GM12865 (cell line): ENCODE measurements around the gene GJB5.
"Not testable (repeated sequence)": the region's sequence is repeated elsewhere in the genome, so short reads cannot be mapped to it uniquely, and the experiment has no call there.

Experiments used
- DNase-seq: peaks from one replicate; pipeline ENCODE4 v3.0.0; 2010; ENCODE audit warnings: low read depth
- H3K4me3 ChIP-seq: 2 replicates; pipeline ENCODE4 v1.5.1; 2011; ENCODE audit warnings: mild to moderate bottlenecking, low read depth, low read length, control low read depth
- TF ChIP-seq, protein P1 (sequence below): IDR thresholded peaks from 2 replicates; pipeline ENCODE4 v1.5.1; 2011; ENCODE audit warnings: low read length, control low read depth, low read depth, inconsistent platforms; ENCODE audit not compliant: insufficient read depth; ENCODE audit errors: missing control alignments

GJB5 gene

DNA sequence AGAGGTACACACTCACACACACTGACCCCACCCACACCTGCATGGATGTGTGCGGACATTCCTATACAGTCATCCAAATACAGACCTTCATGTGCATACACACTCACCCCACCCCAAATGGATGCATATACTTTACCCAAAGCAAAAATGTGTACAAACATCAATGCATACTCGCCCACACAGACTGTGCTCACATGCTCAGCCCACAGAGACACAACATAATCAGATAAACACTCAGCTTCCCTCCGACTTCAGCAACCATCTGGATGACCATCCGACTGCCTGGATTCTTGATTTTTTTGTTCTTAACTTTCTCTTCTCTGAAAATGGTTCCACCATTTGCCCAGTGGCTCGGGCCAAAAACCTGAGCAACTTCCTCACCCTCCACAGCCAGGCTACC, 24.4 kb upstream of the GJB5 start:
- TF ChIP-seq, protein P1, sequence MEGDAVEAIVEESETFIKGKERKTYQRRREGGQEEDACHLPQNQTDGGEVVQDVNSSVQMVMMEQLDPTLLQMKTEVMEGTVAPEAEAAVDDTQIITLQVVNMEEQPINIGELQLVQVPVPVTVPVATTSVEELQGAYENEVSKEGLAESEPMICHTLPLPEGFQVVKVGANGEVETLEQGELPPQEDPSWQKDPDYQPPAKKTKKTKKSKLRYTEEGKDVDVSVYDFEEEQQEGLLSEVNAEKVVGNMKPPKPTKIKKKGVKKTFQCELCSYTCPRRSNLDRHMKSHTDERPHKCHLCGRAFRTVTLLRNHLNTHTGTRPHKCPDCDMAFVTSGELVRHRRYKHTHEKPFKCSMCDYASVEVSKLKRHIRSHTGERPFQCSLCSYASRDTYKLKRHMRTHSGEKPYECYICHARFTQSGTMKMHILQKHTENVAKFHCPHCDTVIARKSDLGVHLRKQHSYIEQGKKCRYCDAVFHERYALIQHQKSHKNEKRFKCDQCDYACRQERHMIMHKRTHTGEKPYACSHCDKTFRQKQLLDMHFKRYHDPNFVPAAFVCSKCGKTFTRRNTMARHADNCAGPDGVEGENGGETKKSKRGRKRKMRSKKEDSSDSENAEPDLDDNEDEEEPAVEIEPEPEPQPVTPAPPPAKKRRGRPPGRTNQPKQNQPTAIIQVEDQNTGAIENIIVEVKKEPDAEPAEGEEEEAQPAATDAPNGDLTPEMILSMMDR: no peak
- H3K4me3 ChIP-seq: no peak overlapping the region
- DNase-seq: no peak

DNA sequence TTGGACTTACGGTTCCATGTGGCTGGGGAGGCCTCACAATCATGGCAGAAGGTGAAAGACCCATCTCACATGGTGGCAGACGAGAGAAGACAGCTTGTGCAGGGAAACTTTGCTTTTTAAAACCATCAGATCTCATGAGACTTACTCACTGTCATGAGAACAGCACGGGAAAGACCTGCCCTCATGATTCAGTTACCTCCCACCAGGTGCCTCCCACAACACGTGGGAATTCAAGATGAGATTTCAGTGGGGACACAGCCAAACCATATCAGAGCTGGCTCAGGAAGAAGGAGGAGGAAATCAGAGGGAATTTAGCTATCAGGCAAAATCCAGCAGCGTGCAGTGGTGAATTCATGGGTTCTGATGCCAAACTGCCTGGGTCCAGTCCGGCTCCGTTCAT, 22.0 kb upstream of the GJB5 start:
- DNase-seq, H3K4me3 ChIP-seq: not testable (repeated sequence)

DNA sequence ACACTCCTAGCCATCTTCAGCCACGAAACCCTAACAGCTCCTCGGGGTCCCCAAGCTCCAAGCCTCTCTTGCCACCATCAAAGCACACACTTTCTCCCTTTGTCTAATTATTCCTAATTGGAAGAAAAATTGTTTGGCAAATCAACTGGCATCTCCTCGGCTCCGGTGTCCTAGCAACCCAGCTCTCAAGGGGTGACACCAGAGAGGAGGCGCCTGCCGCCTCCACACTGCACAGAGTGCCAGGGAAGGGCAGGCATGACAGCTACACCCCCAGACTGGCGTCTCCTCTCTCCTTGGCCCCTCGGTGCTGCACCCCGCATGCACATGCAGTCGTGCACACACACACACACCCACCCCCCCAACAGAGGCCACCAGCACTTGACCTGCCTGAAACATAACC, 18.2 kb upstream of the GJB5 start:
- TF ChIP-seq, protein P1: no peak
- no peak overlapping the region for H3K4me3 ChIP-seq
- DNase-seq: no peak

DNA sequence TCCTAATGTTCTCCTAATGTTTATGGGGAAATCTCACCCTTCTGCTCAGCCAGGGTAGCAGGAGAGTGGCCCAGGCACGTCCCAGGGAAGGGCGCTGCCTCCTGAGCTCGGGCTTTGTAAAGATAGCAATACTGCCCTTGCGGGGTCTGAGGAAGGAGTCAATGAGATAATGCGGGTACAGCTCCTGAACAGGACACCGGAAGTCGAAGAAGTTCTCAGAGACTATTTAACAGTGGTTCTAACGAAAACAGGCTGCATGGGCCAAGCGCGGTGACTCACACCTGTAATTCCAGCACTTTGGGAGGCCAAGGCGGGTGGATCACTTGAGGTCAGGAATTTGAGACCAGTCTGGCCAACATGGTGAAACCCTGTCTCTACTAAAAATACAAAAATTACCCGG, 17.6 kb upstream of the GJB5 start:
- DNase-seq: not testable (repeated sequence)

DNA sequence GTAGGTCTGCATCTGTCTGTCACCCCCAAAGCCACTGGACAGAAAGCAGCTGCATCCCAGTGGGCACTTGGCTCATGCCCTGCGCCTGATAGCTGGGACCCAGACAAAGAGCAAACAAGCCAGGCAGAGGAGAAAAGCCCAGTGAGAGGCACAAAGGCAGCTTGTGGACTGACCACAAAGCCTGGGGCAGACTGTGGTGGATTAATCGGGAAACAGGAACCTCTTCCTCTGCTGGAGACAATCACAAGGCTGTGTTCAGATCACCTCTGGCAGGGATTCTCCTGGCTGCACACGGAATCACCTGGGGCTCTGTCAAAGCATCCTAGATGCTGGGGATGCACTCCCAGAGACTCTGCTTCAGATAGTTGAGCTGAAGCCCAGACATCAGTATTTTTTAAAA, 15.2 kb upstream of the GJB5 start:
- TF ChIP-seq, protein P1: no peak
- no peak overlapping the region for H3K4me3 ChIP-seq
- no peak for DNase-seq

More for the DNA sequence above, 17.6 kb upstream of the GJB5 start:
- H3K4me3 ChIP-seq: not testable (repeated sequence)

DNA sequence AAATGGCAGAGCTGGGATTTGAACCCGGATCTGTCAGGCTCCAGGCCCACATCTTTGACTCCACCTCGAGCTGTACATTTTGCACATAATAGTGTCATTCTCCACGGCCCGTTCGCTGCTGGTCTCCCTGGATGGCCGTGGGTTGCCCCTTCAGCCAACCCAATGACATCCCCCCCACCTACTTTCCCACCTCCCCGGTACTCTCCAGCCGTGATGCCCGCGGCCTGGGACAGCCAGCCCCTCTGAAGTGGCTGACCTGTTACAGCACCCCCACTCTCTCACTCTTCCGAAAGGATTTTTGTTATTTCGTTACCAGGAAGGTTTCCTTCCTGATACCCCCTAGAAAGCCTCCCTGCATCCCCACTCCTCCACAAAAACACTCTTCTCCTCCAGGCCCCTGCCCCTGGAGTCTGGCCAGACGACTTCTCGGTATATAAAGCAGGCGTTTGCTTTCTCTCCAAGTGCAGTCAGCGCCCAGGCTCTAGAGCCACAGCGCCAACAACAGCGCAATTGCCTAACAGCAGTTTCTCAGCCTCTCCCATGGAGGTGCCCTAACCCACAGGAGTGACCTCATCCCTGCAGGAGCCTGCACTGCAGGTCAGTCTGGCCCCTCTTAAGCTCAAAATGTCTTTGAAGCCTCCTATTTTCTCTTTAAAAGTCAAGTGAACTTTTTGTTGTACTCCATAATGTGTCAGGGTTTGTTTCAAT, 14.5 kb upstream of the GJB5 start:
- H3K4me3 ChIP-seq: no peak overlapping the region
- DNase-seq: no peak
- TF ChIP-seq, protein P1: no peak

DNA sequence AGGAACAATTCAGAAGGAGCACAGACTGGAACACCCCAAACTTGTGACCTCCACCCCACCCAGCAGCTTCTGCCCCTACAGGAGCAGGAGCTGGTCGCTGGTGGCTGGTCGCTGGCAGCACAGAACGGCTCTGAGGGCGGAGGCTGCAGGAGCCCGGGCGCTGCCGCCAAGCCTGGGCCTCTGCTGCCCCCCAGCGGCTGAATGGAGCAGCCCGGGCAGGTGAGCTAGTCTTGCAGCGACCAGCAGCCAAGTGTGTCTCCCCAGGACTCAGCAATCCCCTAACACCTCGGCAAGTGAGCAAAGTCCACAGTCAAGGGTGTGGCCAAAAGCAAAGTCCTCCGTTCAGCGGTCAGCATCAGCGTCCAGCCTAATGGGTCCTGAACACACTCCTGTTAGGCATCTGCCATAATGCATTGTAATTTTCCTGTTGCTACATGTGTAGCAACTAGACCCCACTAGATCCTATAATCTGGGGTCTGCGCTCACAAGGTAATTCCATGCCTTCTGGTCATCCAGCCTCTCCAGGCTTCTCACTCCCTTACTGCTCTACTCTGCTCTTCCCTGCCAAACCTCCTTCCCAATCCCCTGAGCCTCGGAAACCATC, 12.1 kb upstream of the GJB5 start:
- peak; percentile 77 for DNase-seq
- TF ChIP-seq, protein P1: peak; percentile 98
- H3K4me3 ChIP-seq: no peak overlapping the region

DNA sequence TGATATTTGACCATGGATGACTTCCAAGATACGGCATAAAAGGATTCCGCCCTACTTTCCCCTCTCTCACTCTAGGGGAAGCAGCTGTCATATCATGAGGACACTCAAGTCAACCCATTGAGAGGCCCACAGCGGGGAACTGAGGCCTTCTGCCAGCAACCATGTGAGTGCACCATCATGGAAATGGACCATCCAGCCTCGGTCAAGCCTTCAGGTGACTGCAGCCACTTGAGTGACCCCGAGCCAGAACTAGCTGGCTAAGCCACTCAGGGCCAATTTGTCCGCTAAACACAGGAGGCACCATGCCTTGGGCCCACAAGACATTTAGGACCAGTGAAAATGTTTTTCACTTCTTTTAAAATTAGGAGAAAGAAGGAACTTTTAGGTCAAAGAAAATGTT, 11.1 kb upstream of the GJB5 start:
- no peak for DNase-seq
- TF ChIP-seq, protein P1: no peak
- H3K4me3 ChIP-seq: no peak overlapping the region
